K562 (cell line): ENCODE results near the gene KCTD16. TPM values are rescaled to one million over a fixed set of nuclear protein-coding genes. Genes with fewer than 3 reads are reported as not detected.

Experiments used
- ATAC-seq: fragments of 200-7000 bp; cut with Tn5 transposase; 3 replicates; pipeline ENCODE4 v1.9.1; 2020; ENCODE audit warnings: moderate library complexity
- BruUV-seq: library from RNA; stranded (reverse); fragments of 400-500 nt; replicated peaks from 2 replicates; lab custom pipeline; 2021; lab: Mats Ljungman, UMichigan
- CTCF ChIA-PET: fragments of 300-600 bp; formaldehyde crosslinking; extraction: SDS; loops from one replicate; lab custom pipeline; 2021; ENCODE audit warnings: low intra/inter-chr PET ratio; lab: Yijun Ruan, JAX
- POLR2A ChIA-PET: fragments of 300-600, 350-650 bp; sonication (Branson Sonifier 250); formaldehyde crosslinking; extraction: SDS; loops from one replicate; lab custom pipeline; 2021; ENCODE audit warnings: antibody characterized with exemption, inconsistent platforms; lab: Yijun Ruan, JAX
- DNase-seq, 4 experiments: peaks; one replicate each; pipeline versions ENCODE4 v3.0.0 to v3.0.0-alpha.2; 2011 to 2018; ENCODE audit warnings: low spot score in 3 of 4, mixed read lengths in 3 of 4; ENCODE audit errors: extremely low read depth in 1 of 4
- FAIRE-seq: peaks from 2 replicates; lab custom pipeline; 2011; peaks lifted over from hg19 to GRCh38; lab: Jason Lieb, UNC
- H2AFZ ChIP-seq: 2 replicates; pipeline ENCODE4 v1.6.0; 2011; ENCODE audit warnings: low read depth, low read length, control low read depth, inconsistent platforms
- H3K27ac ChIP-seq: fragments of 200-600 bp; 3 replicates; pipeline ENCODE4 v1.8.0; 2011; ENCODE audit warnings: low read depth, mild to moderate bottlenecking, control low read depth, inconsistent platforms, low read length, moderate library complexity, mixed read lengths; ENCODE audit errors: extremely low read depth
- H3K27me3 ChIP-seq, 2 experiments: fragments of 300-600 bp in 1 of 2; 2 replicates in 1 of 2; 3 replicates in 1 of 2; pipeline versions ENCODE4 v1.6.0 to v1.8.0; 2011; ENCODE audit warnings: inconsistent platforms in 2 of 2, low read length in 2 of 2, mild to moderate bottlenecking in 1 of 2, mixed read lengths in 1 of 2, moderate library complexity in 1 of 2; ENCODE audit not compliant: control insufficient read depth in 2 of 2, insufficient read depth in 2 of 2
- H3K36me3 ChIP-seq: fragments of 300-600 bp; 3 replicates; pipeline ENCODE4 v1.8.0; 2011; ENCODE audit warnings: mild to moderate bottlenecking, low read length, inconsistent platforms; ENCODE audit not compliant: control insufficient read depth, insufficient read depth
- H3K4me1 ChIP-seq, 2 experiments: fragments of 200-600 bp in 1 of 2; replicated peaks in 1 of 2; 2 replicates in 1 of 2; 3 replicates in 1 of 2; pipeline versions ENCODE4 v1.5.1 to v1.8.0; 2011; ENCODE audit warnings: inconsistent platforms in 2 of 2, low read length in 2 of 2, mild to moderate bottlenecking in 1 of 2, mixed read lengths in 1 of 2, moderate library complexity in 1 of 2; ENCODE audit not compliant: control insufficient read depth in 2 of 2, insufficient read depth in 2 of 2
- H3K4me2 ChIP-seq: 2 replicates; pipeline ENCODE4 v1.6.1; 2011; ENCODE audit warnings: low read length, control low read depth, inconsistent platforms, mixed read lengths; ENCODE audit not compliant: insufficient read depth
- H3K4me3 ChIP-seq: fragments of 200-600 bp; sonication (generic), shearing (Covaris generic); 2 replicates; pipeline ENCODE4 v1.5.1; 2016; ENCODE audit warnings: control low read depth, inconsistent platforms
- H3K79me2 ChIP-seq: fragments of 200-600 bp; 3 replicates; pipeline ENCODE4 v1.8.0; 2011; ENCODE audit warnings: low read length, inconsistent platforms; ENCODE audit not compliant: control insufficient read depth, insufficient read depth
- H3K9ac ChIP-seq, 2 experiments: 2 replicates each; pipeline versions ENCODE4 v1.6.0 to v1.6.1; 2011; ENCODE audit warnings: low read depth in 2 of 2, low read length in 2 of 2, control low read depth in 1 of 2, inconsistent platforms in 1 of 2, mild to moderate bottlenecking in 1 of 2, mixed read lengths in 1 of 2; ENCODE audit not compliant: insufficient read depth in 1 of 2
- H3K9me1 ChIP-seq: one replicate; pipeline ENCODE4 v1.6.0; 2011; ENCODE audit warnings: inconsistent platforms, mild to moderate bottlenecking, low read length, moderate library complexity; ENCODE audit not compliant: control insufficient read depth, insufficient read depth
- H3K9me3 ChIP-seq: replicated peaks from 2 replicates; pipeline ENCODE4 v1.5.1; 2011; ENCODE audit warnings: low read depth, low read length, inconsistent platforms; ENCODE audit not compliant: control insufficient read depth, insufficient read depth
- H4K20me1 ChIP-seq: replicated peaks from 2 replicates; pipeline ENCODE4 v1.6.1; 2011; ENCODE audit warnings: low read length, inconsistent platforms, mixed read lengths; ENCODE audit not compliant: control insufficient read depth, insufficient read depth
- E2F1 ChIP-seq: sonication (generic); formaldehyde crosslinking; IDR thresholded peaks from 2 replicates; pipeline ENCODE4 v1.8.1; 2023; ENCODE audit warnings: mild to moderate bottlenecking, missing genetic modification reagents, moderate library complexity
- ETV1 ChIP-seq: fragments of 450-650 bp; conservative IDR thresholded peaks from 2 replicates; pipeline ENCODE4 v1.6.1; 2016; ENCODE audit warnings: missing genetic modification characterization, control low read depth, low read depth, missing compliant biosample characterization
- FOXJ3 ChIP-seq: sonication (generic); formaldehyde crosslinking; IDR thresholded peaks from 2 replicates; pipeline ENCODE4 v1.4.0; 2020; ENCODE audit warnings: mild to moderate bottlenecking, missing genetic modification reagents
- LEF1 ChIP-seq: fragments of 450-650 bp; IDR thresholded peaks from 2 replicates; pipeline ENCODE4 v1.6.1; 2016; ENCODE audit warnings: mild to moderate bottlenecking
- THAP7 ChIP-seq: fragments of 250-450 bp; sonication (Bioruptor Pico); IDR thresholded peaks from 2 replicates; pipeline ENCODE4 v1.5.0; 2021
- ZBTB26 ChIP-seq: fragments of 450-650 bp; formaldehyde crosslinking; IDR thresholded peaks from 2 replicates; pipeline ENCODE4 v1.4.0; 2022; ENCODE audit warnings: missing genetic modification characterization
- WGBS: fragments of 100-300 bp; shearing (Covaris generic); methylation state at CpG from one replicate; pipeline ENCODE4 v1.1.6; 2016; ENCODE audit warnings: low coverage, mixed read lengths; ENCODE audit not compliant: insufficient coverage; ENCODE audit errors: missing lambda C conversion rate; 5-methylcytosine and 5-hydroxymethylcytosine counted together
- in situ Hi-C: fragments of 300-500 bp; cut with MboI; formaldehyde crosslinking; loops from 4 replicates; pipeline ENCODE4 v1.15.0; 2018; ENCODE audit warnings: inconsistent platforms, mixed read lengths
- intact Hi-C: fragments of 100-400 bp; cut with micrococcal nuclease; formaldehyde crosslinking; loops from 2 replicates; pipeline ENCODE4 v1.14.2; 2022
- polyA plus RNA-seq, 8 experiments: library from polyadenylated mRNA; depleted of rRNA in 4 of 8; stranded (reverse) in 5 of 8; unstranded in 3 of 8; fragments of >200 nt; fragmentation: Nextera tagmentation in 2 of 8; fragmentation: Illumina TruSeq in 1 of 8; extraction: Ambion mirVana in 2 of 8; extraction: Trizol in 1 of 8; gene quantifications; 2 replicates each; pipeline versions ENCODE4 v1.2.1 to v1.2.3, GENCODE V29; 2011 to 2014; ENCODE audit warnings: inconsistent platforms in 1 of 8, missing spikeins in 1 of 8
- total RNA-seq, 7 experiments: library from RNA; depleted of rRNA in 6 of 7; stranded (reverse); fragments of >200 nt in 6 of 7; fragmentation: Illumina TruSeq in 2 of 7; extraction: Trizol in 2 of 7; gene quantifications; 2 replicates each; pipeline versions ENCODE4 v1.2.1 to v1.2.3, GENCODE V29; 2011 to 2021; ENCODE audit warnings: low replicate concordance in 1 of 7

The KCTD16 gene
- total and polyA plus RNA-seq, 9 of the 15 experiments (the other 6 are each of a cell fraction or from before 2014, with no cell fraction given) = 0.04 TPM; not detected in 8

- ChIA-PET CTCF (no interaction called here), POLR2A (no interaction called here)
- DNase-seq (no peak), FAIRE-seq (no peak), ATAC-seq (no peak)
- H3K4me3 ChIP-seq = no peak overlapping the region
- BruUV-seq = no TSS peak
- WGBS = 0% methylated on average over 3 of the region's 4 CpGs
- no peak overlapping the region for H2AFZ ChIP-seq
- H3K79me2 ChIP-seq = no peaks in the 10 kb centered on the region
- H3K36me3 ChIP-seq = no peaks in the 10 kb centered on the region
- H3K27ac ChIP-seq = no peak overlapping the region
- H3K27me3 ChIP-seq = no peaks in the 10 kb centered on the region
- H3K9me3 ChIP-seq = no peaks in the 10 kb centered on the region
- H3K9me1 ChIP-seq = no peaks in the 10 kb centered on the region
- intact Hi-C loops (no loop called here), in situ Hi-C loops (no loop called here)
- no peaks in the 10 kb centered on the region for H3K4me1 ChIP-seq
- no peak overlapping the region for H3K4me2 ChIP-seq
- TF ChIP-seq THAP7 (no peak), ETV1 (tag) (no peak), FOXJ3 (CRISPR knock-in tag) (no peak), E2F1 (CRISPR knock-in tag) (no peak), LEF1 (no peak), ZBTB26 (CRISPR knock-in tag) (no peak)
- H3K9ac ChIP-seq = no peak overlapping the region
- H4K20me1 ChIP-seq = no peaks in the 10 kb centered on the region
Measured at GRCh38 chr5:144393641-144394435, 223.2 kb downstream of the KCTD16 start.
